GM23338 (cell line): ENCODE results near the gene IZUMO4. TPM values are rescaled to one million over a fixed set of nuclear protein-coding genes. Genes with fewer than 3 reads are reported as not detected.

Experiments
- ATAC-seq: fragments of 200-7000 bp; cut with Tn5 transposase; 3 replicates; pipeline ENCODE4 v1.9.1; 2020
- DNase-seq: peaks from one replicate; pipeline ENCODE4 v3.0.0-alpha.2; 2015; ENCODE audit warnings: low spot score
- H2AFZ ChIP-seq: fragments of 200-600 bp; sonication (generic); 2 replicates; pipeline ENCODE4 v1.8.0; 2016; ENCODE audit warnings: antibody characterized with exemption, mild to moderate bottlenecking, moderate library complexity
- H3F3A ChIP-seq: fragments of 200-600 bp; sonication (generic); replicated peaks from 2 replicates; pipeline ENCODE4 v1.8.0; 2017; ENCODE audit warnings: antibody characterized with exemption, mixed run types, low read depth
- H3K27ac ChIP-seq: fragments of 200-600 bp; sonication (generic); 2 replicates; pipeline ENCODE4 v1.6.1; 2016; ENCODE audit warnings: low read depth
- H3K27me3 ChIP-seq: fragments of 200-600 bp; sonication (generic); 2 replicates; pipeline ENCODE4 v1.8.0; 2016; ENCODE audit warnings: mild to moderate bottlenecking, mixed run types, moderate library complexity; ENCODE audit not compliant: insufficient read depth
- H3K36me3 ChIP-seq: fragments of 200-600 bp; sonication (generic); 2 replicates; pipeline ENCODE4 v1.8.0; 2016; ENCODE audit warnings: mild to moderate bottlenecking; ENCODE audit not compliant: insufficient read depth
- H3K4me1 ChIP-seq: fragments of 200-600 bp; sonication (generic); 2 replicates; pipeline ENCODE4 v1.8.0; 2016; ENCODE audit warnings: mild to moderate bottlenecking, moderate library complexity; ENCODE audit not compliant: insufficient read depth
- H3K4me2 ChIP-seq: fragments of 200-600 bp; sonication (generic); 2 replicates; pipeline ENCODE4 v1.7.1; 2017; ENCODE audit warnings: mixed run types
- H3K4me3 ChIP-seq: fragments of 200-600 bp; sonication (generic); 2 replicates; pipeline ENCODE4 v1.6.1; 2016; ENCODE audit warnings: mixed run types
- H3K79me2 ChIP-seq: fragments of 200-600 bp; sonication (generic); replicated peaks from 2 replicates; pipeline ENCODE4 v1.8.0; 2017; ENCODE audit warnings: mild to moderate bottlenecking; ENCODE audit not compliant: insufficient read depth
- H3K9me2 ChIP-seq: fragments of 200-600 bp; sonication (generic); 2 replicates; pipeline ENCODE4 v1.8.0; 2017; ENCODE audit not compliant: insufficient read depth
- H4K20me1 ChIP-seq: fragments of 200-600 bp; sonication (generic); replicated peaks from 2 replicates; pipeline ENCODE4 v1.8.0; 2017; ENCODE audit warnings: mild to moderate bottlenecking; ENCODE audit not compliant: insufficient read depth
- H3K27ac Mint-ChIP-seq: 2 replicates; pipeline ENCODE4 v1.8.0; 2020; ENCODE audit warnings: inconsistent platforms, mild to moderate bottlenecking, moderate library complexity, mixed read lengths
- H3K27me3 Mint-ChIP-seq: 3 replicates; pipeline ENCODE4 v1.8.0; 2022; ENCODE audit warnings: low read depth, mild to moderate bottlenecking, moderate library complexity, mixed read lengths, inconsistent platforms; ENCODE audit not compliant: insufficient read depth, poor library complexity
- H3K36me3 Mint-ChIP-seq: 3 replicates; pipeline ENCODE4 v1.8.0; 2021; ENCODE audit warnings: low read depth, mild to moderate bottlenecking, inconsistent platforms, moderate library complexity, mixed read lengths
- H3K4me1 Mint-ChIP-seq: 3 replicates; pipeline ENCODE4 v1.8.0; 2020; ENCODE audit warnings: mild to moderate bottlenecking, inconsistent platforms, mixed read lengths
- H3K4me3 Mint-ChIP-seq: 3 replicates; pipeline ENCODE4 v1.8.0; 2021; ENCODE audit warnings: moderate library complexity, mild to moderate bottlenecking, inconsistent platforms, mixed read lengths
- H3K9me3 Mint-ChIP-seq: 3 replicates; pipeline ENCODE4 v1.8.0; 2020; ENCODE audit warnings: moderate library complexity, mild to moderate bottlenecking, inconsistent platforms, mixed read lengths
- CREB1 ChIP-seq: fragments of 250-450 bp; sonication (Bioruptor Pico); IDR thresholded peaks from 2 replicates; pipeline ENCODE4 v1.5.0; 2020; ENCODE audit warnings: low read depth, mild to moderate bottlenecking, moderate library complexity
- CTCF ChIP-seq, 2 experiments: fragments of 200-600 bp in 1 of 2; sonication (generic) in 1 of 2; conservative IDR thresholded peaks; 2 replicates each; pipeline versions ENCODE4 v1.5.1 to v1.6.1; 2016 to 2017; ENCODE audit warnings: antibody characterized with exemption in 2 of 2, low read depth in 2 of 2, mild to moderate bottlenecking in 2 of 2, moderate library complexity in 1 of 2
- ETS1 ChIP-seq: IDR thresholded peaks from 2 replicates; pipeline ENCODE4 v1.6.1; 2016; ENCODE audit warnings: antibody characterized with exemption
- EZH2phosphoT487 ChIP-seq: fragments of 200-600 bp; sonication (generic); IDR thresholded peaks from one replicate; pipeline ENCODE4 v1.8.1; 2018; ENCODE audit warnings: antibody characterized with exemption; ENCODE audit not compliant: unreplicated experiment
- JUNB ChIP-seq: IDR thresholded peaks from one replicate; pipeline ENCODE4 v1.6.1; 2016; ENCODE audit warnings: antibody characterized with exemption; ENCODE audit not compliant: unreplicated experiment
- NANOG ChIP-seq: IDR thresholded peaks from 2 replicates; pipeline ENCODE4 v1.6.1; 2016; ENCODE audit warnings: antibody characterized with exemption, borderline replicate concordance
- POLR2AphosphoS5 ChIP-seq: IDR thresholded peaks from 2 replicates; pipeline ENCODE4 v1.6.1; 2016; ENCODE audit warnings: antibody characterized with exemption, low read depth
- REST ChIP-seq: IDR thresholded peaks from one replicate; pipeline ENCODE4 v1.6.1; 2018; ENCODE audit warnings: antibody characterized with exemption; ENCODE audit not compliant: unreplicated experiment
- STAT1 ChIP-seq: IDR thresholded peaks from one replicate; pipeline ENCODE4 v1.6.1; 2016; ENCODE audit warnings: antibody characterized with exemption; ENCODE audit not compliant: unreplicated experiment
- ZNF114 ChIP-seq: fragments of 250-450 bp; sonication (Bioruptor Pico); IDR thresholded peaks from 2 replicates; pipeline ENCODE4 v1.5.0; 2020; ENCODE audit warnings: mild to moderate bottlenecking, moderate library complexity
- ZNF331 ChIP-seq: fragments of 250-450 bp; sonication (Bioruptor Pico); IDR thresholded peaks from 2 replicates; pipeline ENCODE4 v1.5.0; 2020; ENCODE audit warnings: low read depth, mild to moderate bottlenecking, moderate library complexity
- polyA plus RNA-seq: library from polyadenylated mRNA; unstranded; fragments of >200 nt; fragmentation: Nextera tagmentation; extraction: Ambion mirVana; gene quantifications from 2 replicates; pipeline ENCODE4 v1.2.1, GENCODE V29; 2016
- total RNA-seq: library from RNA; depleted of rRNA; stranded (reverse); fragments of >200 nt; shearing (Covaris generic); gene quantifications from 2 replicates; pipeline ENCODE4 v1.2.3, GENCODE V29; 2014

IZUMO4 gene
- total and polyA plus RNA-seq, 2 experiments from 2014 or later = 0.57 to 2.2 TPM

- no peak overlapping the region for H2AFZ ChIP-seq
- TF ChIP-seq EZH2phosphoT487 (no peak), ZNF114 (no peak), NANOG (no peak), REST (no peak), CREB1 (no peak), ZNF331 (CRISPR knock-in tag) (no peak), JUNB (no peak), ETS1 (no peak), CTCF (conservative IDR thresholded peaks at IDR 0.05; ENCODE audit: low read depth in 2 of 2) (no peak)
- no peaks in the 10 kb centered on the region for H3K4me1 ChIP-seq
- no peak overlapping the region for H3K4me3 ChIP-seq
- H3K79me2 ChIP-seq = peaks cover 11% of the 10 kb centered on the region
- Mint-ChIP-seq H3K36me3 (peaks cover 75% of the 10 kb centered on the region), H3K9me3 (no peaks in the 10 kb centered on the region), H3K27me3 (peaks cover 7% of the 10 kb centered on the region), H3K27ac (no peak overlapping the region), H3K4me1 (no peaks in the 10 kb centered on the region; the same call in 2 of the 3 replicates), H3K4me3 (no peak overlapping the region)
- H3F3A ChIP-seq = peaks cover 11% of the 10 kb centered on the region; the same call in 1 of the 2 replicates
- H3K27ac ChIP-seq = no peak overlapping the region
- DNase-seq (no peak), ATAC-seq (no peak)
- H3K4me2 ChIP-seq = no peak overlapping the region
- H4K20me1 ChIP-seq = peaks cover 14% of the 10 kb centered on the region
- H3K36me3 ChIP-seq = peaks cover 32% of the 10 kb centered on the region
- no peaks in the 10 kb centered on the region for H3K27me3 ChIP-seq
- no peaks in the 10 kb centered on the region for H3K9me2 ChIP-seq
Measured at GRCh38 chr19:2129022-2129421, 32.3 kb downstream of the IZUMO4 start.

GRCh38 chr19:2129486-2129885 is 32.8 kb downstream of the IZUMO4 start:
- TF ChIP-seq ETS1 (no peak), CREB1 (no peak), NANOG (no peak), STAT1 (no peak), EZH2phosphoT487 (no peak), JUNB (no peak), POLR2AphosphoS5 (no peak)
- Mint-ChIP-seq H3K27me3 (peaks cover 4% of the 10 kb centered on the region), H3K27ac (no peak overlapping the region), H3K36me3 (peaks cover 71% of the 10 kb centered on the region), H3K4me1 (no peaks in the 10 kb centered on the region; the same call in 2 of the 3 replicates), H3K4me3 (no peak overlapping the region), H3K9me3 (no peaks in the 10 kb centered on the region)
- no peaks in the 10 kb centered on the region for H3K9me2 ChIP-seq
- peaks cover 8% of the 10 kb centered on the region; the same call in 1 of the 2 replicates for H3F3A ChIP-seq
- H3K27me3 ChIP-seq = no peaks in the 10 kb centered on the region
- H2AFZ ChIP-seq = no peak overlapping the region
- no peaks in the 10 kb centered on the region for H3K4me1 ChIP-seq
- H3K79me2 ChIP-seq = peaks cover 14% of the 10 kb centered on the region
- H3K4me2 ChIP-seq = no peak overlapping the region
- peaks cover 15% of the 10 kb centered on the region for H4K20me1 ChIP-seq
- DNase-seq (no peak), ATAC-seq (no peak)
- H3K4me3 ChIP-seq = no peak overlapping the region
- peaks cover 32% of the 10 kb centered on the region for H3K36me3 ChIP-seq
- no peak overlapping the region for H3K27ac ChIP-seq
